ENCODE measurements around the gene ST14. TPM values are rescaled to one million over a fixed set of nuclear protein-coding genes. Genes with fewer than 3 reads are reported as not detected.

ST14 gene
- total and polyA plus RNA-seq, 10 of the 15 experiments (the other 5 are each of a cell fraction or from before 2014, with no cell fraction given), result 0.02 to 3.9 (median 0.73) TPM; not detected in 2

GRCh38 chr11:130234315-130234714 is 74.7 kb downstream of the ST14 start:
- CTCF ChIA-PET, result no interaction called here

DNA sequence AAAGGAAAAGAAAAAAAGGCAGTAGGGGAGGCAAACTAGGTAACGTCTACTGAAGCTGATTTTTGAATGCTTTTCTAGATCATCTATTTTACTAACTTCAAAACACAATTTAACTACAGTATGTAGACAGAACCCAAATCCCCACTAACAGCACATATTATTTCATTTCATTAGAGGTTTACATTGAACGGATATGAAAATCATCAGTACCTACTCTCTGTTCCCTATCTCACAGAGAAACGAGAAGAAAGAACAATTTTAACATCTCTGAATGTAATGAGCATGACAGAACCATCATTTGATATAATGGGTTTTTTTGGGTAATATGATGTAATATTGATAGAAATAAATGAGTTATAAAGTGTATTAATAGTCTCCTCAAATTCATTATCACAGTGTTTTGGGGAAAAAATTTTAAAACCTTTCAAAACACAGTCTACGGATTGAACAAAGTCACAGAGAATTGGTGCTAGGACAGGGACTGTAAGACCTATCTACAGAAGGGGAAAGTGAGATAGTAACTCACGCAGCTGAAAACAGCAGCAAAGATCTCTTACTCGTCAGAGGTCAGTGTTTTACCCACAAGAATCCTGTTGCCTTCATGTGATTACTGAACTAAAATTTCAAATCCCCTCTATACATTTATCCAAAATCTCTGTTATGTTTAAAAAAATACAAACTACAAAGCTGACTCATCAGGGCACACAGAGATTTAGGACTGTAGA is 77.9 kb downstream of the ST14 start:
- no TSS peak for BruUV-seq (replicated peaks)
- TF ChIP-seq EED (IDR thresholded peaks at IDR 0.05; ENCODE audit: low read depth), result no peak
- TF ChIP-seq SPI1 (IDR thresholded peaks at IDR 0.05; ENCODE audit: borderline replicate concordance, insufficient read depth, low read depth, low read length), result peak; percentile 21; the same call in 1 of the 2 replicates
- TF ChIP-seq ATF7 (IDR thresholded peaks at IDR 0.05; ENCODE audit: low read depth), result 0 out of 2 replicates have a peak, but pooled peaks have one; percentile 16
- H3K27ac ChIP-seq (ENCODE audit: control insufficient read depth, insufficient read depth), result no peak overlapping the region; the same call in 1 of the 2 replicates

More at GRCh38 chr11:130234315-130234714, 74.7 kb downstream of the ST14 start:
- no peaks in the 10 kb centered on the region for H3K79me2 ChIP-seq (ENCODE audit: control insufficient read depth, insufficient read depth, low read length)
- no peaks in the 10 kb centered on the region for H3K9me3 ChIP-seq (replicated peaks; ENCODE audit: control insufficient read depth, insufficient read depth, low read length)
- ATAC-seq (peak; percentile 60; the same call in 2 of the 3 replicates), FAIRE-seq (no peak), DNase-seq (ENCODE audit: low read depth, low spot score) (no peak)
- H3K9ac ChIP-seq (ENCODE audit: control insufficient read depth, insufficient read depth, low read length), result no peak overlapping the region
- no peak overlapping the region for H3K4me3 ChIP-seq
- intact Hi-C loops (cut with micrococcal nuclease; ENCODE audit: unreplicated experiment) (no loop called here), in situ Hi-C loops (cut with MboI) (no loop called here)
- no peaks in the 10 kb centered on the region for H3K27me3 ChIP-seq (replicated peaks in 1 of 2; ENCODE audit: control insufficient read depth in 2 of 2, insufficient read depth in 2 of 2, low read length in 1 of 2)
- no TSS peak for BruUV-seq (replicated peaks)
- peak; percentile 68 for TF ChIP-seq MTA2 (IDR thresholded peaks at IDR 0.05; ENCODE audit: low read depth)
- TF ChIP-seq BCL11A (IDR thresholded peaks at IDR 0.05; ENCODE audit: low read depth, low read length), result no peak
- no peak for TF ChIP-seq GATAD2B (conservative IDR thresholded peaks at IDR 0.05; ENCODE audit: low read depth)
- no peak overlapping the region for H3K27ac ChIP-seq (ENCODE audit: control insufficient read depth, insufficient read depth)
- H3K36me3 ChIP-seq (ENCODE audit: control insufficient read depth in 2 of 2, insufficient read depth in 2 of 2, low read length in 1 of 2), result no peaks in the 10 kb centered on the region; a peak in 2 of 4 replicates
- ChIA-PET RAD21 (ENCODE audit: unreplicated experiment) (no interaction called here), POLR2A (no interaction called here), SMC1A (ENCODE audit: uncharacterized antibody, unreplicated experiment) (interaction anchor here (1.0 kb wide), 1 partner anchor 10 kb away, joined by 4 read pairs; no protein-coding TSS in a partner anchor)
- no peaks in the 10 kb centered on the region for H4K20me1 ChIP-seq (ENCODE audit: control insufficient read depth, insufficient read depth)
- no peaks in the 10 kb centered on the region for H3K4me1 ChIP-seq (ENCODE audit: control insufficient read depth, insufficient read depth, low read length)
- H3K4me2 ChIP-seq (ENCODE audit: control insufficient read depth, insufficient read depth), result no peak overlapping the region
- no peak overlapping the region for H2AFZ ChIP-seq (ENCODE audit: control insufficient read depth, low read depth, low read length)

More for the DNA sequence above, 77.9 kb downstream of the ST14 start:
- H3K9me3 ChIP-seq (replicated peaks; ENCODE audit: control insufficient read depth, insufficient read depth, low read length), result no peaks in the 10 kb centered on the region
- no peaks in the 10 kb centered on the region for H3K4me1 ChIP-seq (ENCODE audit: control insufficient read depth, insufficient read depth, low read length)
- CTCF ChIA-PET, result interaction anchor here (1.5 kb wide), 1 partner anchor 25 kb away, joined by 4 read pairs; no protein-coding TSS in a partner anchor
- no peak overlapping the region for H3K4me2 ChIP-seq (ENCODE audit: control insufficient read depth, insufficient read depth)
- H3K36me3 ChIP-seq (ENCODE audit: control insufficient read depth in 2 of 2, insufficient read depth in 2 of 2, low read length in 1 of 2), result no peaks in the 10 kb centered on the region; a peak in 2 of 4 replicates
- SMC1A ChIA-PET (ENCODE audit: uncharacterized antibody, unreplicated experiment), result no interaction called here
- POLR2A ChIA-PET, result no interaction called here
- peak; percentile 72 for ATAC-seq
- in situ Hi-C loops (cut with MboI), result no loop called here
- no peak for DNase-seq (ENCODE audit: low read depth, low spot score)
- no peak overlapping the region for H3K4me3 ChIP-seq
- no peak overlapping the region for H2AFZ ChIP-seq (ENCODE audit: control insufficient read depth, low read depth, low read length)
- intact Hi-C loops (cut with micrococcal nuclease; ENCODE audit: unreplicated experiment), result no loop called here
- H3K79me2 ChIP-seq (ENCODE audit: control insufficient read depth, insufficient read depth, low read length), result no peaks in the 10 kb centered on the region
- no peaks in the 10 kb centered on the region for H3K27me3 ChIP-seq (replicated peaks in 1 of 2; ENCODE audit: control insufficient read depth in 2 of 2, insufficient read depth in 2 of 2, low read length in 1 of 2)
- RAD21 ChIA-PET (ENCODE audit: unreplicated experiment), result interaction anchor here (0.6 to 1.1 kb wide), 2 partner anchors 39 to 224 kb away, joined by 3 read pairs; no protein-coding TSS in a partner anchor
- H4K20me1 ChIP-seq (ENCODE audit: control insufficient read depth, insufficient read depth), result no peaks in the 10 kb centered on the region
- no peak for FAIRE-seq
- WGBS (ENCODE audit: insufficient coverage, insufficient replicate concordance, low lambda C conversion rate, missing lambda C conversion rate), result 77% methylated on average over 6 of the region's 6 CpGs
- H3K9ac ChIP-seq (ENCODE audit: control insufficient read depth, insufficient read depth, low read length), result no peak overlapping the region

Data from GM12878 (cell line).